HepG2 (cell line): ENCODE data around the gene DAPK1. TPM values are rescaled to one million over a fixed set of nuclear protein-coding genes. Genes with fewer than 3 reads are reported as not detected.

Experiments used
- ATF1 ChIP-seq: IDR thresholded peaks from 2 replicates; pipeline ENCODE4 v1.6.1; 2016; ENCODE audit warnings: mild to moderate bottlenecking, control low read depth
- FIP1L1 ChIP-seq: fragments of 200-400 bp; formaldehyde crosslinking; IDR thresholded peaks from 2 replicates; pipeline ENCODE4 v1.6.1; 2018; ENCODE audit warnings: low read depth, mild to moderate bottlenecking, low read length, moderate library complexity, borderline replicate concordance; ENCODE audit not compliant: insufficient read depth
- MXD4 ChIP-seq: IDR thresholded peaks from 2 replicates; pipeline ENCODE4 v1.6.1; 2016; ENCODE audit warnings: mild to moderate bottlenecking, missing biosample characterization, missing genetic modification reagents
- PAX8 ChIP-seq: sonication (generic); formaldehyde crosslinking; IDR thresholded peaks from 2 replicates; pipeline ENCODE4 v1.8.0; 2022; ENCODE audit warnings: mild to moderate bottlenecking, missing genetic modification reagents, borderline replicate concordance
- SCMH1 ChIP-seq: sonication (generic); formaldehyde crosslinking; IDR thresholded peaks from 2 replicates; pipeline ENCODE4 v1.9.0; 2021; ENCODE audit warnings: missing genetic modification reagents, mild to moderate bottlenecking, borderline replicate concordance
- TERF1 ChIP-seq: sonication (generic); formaldehyde crosslinking; IDR thresholded peaks from 2 replicates; pipeline ENCODE4 v1.8.0; 2022; ENCODE audit warnings: mild to moderate bottlenecking, missing genetic modification reagents, moderate library complexity
- ZFP36L1 ChIP-seq: sonication (generic); formaldehyde crosslinking; IDR thresholded peaks from 2 replicates; pipeline ENCODE4 v1.8.0; 2022; ENCODE audit warnings: mild to moderate bottlenecking, missing genetic modification reagents, moderate library complexity
- ZNF557 ChIP-seq: sonication (generic); formaldehyde crosslinking; IDR thresholded peaks from 2 replicates; pipeline ENCODE4 v1.4.0; 2020; ENCODE audit warnings: missing genetic modification reagents
- ZNF775 ChIP-seq: sonication (generic); formaldehyde crosslinking; IDR thresholded peaks from 2 replicates; pipeline ENCODE4 v1.4.0; 2020; ENCODE audit warnings: missing genetic modification reagents, mild to moderate bottlenecking, moderate library complexity, borderline replicate concordance
- polyA plus RNA-seq, 8 experiments: library from polyadenylated mRNA; depleted of rRNA in 3 of 8; stranded (reverse) in 7 of 8; unstranded in 1 of 8; fragments of >200 nt; fragmentation: Illumina TruSeq in 4 of 8; extraction: Trizol in 4 of 8; gene quantifications; 2 replicates each; pipeline versions ENCODE4 v1.2.1 to v1.2.3, GENCODE V29; 2011 to 2016; ENCODE audit warnings: low read depth in 4 of 8, missing spikeins in 1 of 8, mixed read lengths in 1 of 8; ENCODE audit not compliant: insufficient read depth in 1 of 8
- total RNA-seq, 5 experiments: library from RNA; depleted of rRNA; stranded (reverse); fragments of >200 nt; fragmentation: Illumina TruSeq; extraction: Trizol; gene quantifications; 2 replicates each; pipeline ENCODE4 v1.2.3, GENCODE V29; 2016; ENCODE audit warnings: low read depth in 1 of 5
- TF ChIP-seq, protein P1 (sequence below): sonication (generic); formaldehyde crosslinking; IDR thresholded peaks from 2 replicates; pipeline ENCODE4 v1.4.0; 2020; ENCODE audit warnings: missing genetic modification reagents
- TF ChIP-seq, protein P2 (sequence below), 2 experiments: fragments of 450-650 bp in 1 of 2; sonication (generic) in 1 of 2; formaldehyde crosslinking in 1 of 2; IDR thresholded peaks; 2 replicates each; pipeline versions ENCODE4 v1.6.1 to v1.8.0; 2016 to 2022; ENCODE audit warnings: antibody characterized with exemption in 1 of 2, mild to moderate bottlenecking in 1 of 2, missing genetic modification reagents in 1 of 2

Gene DAPK1
- total and polyA plus RNA-seq, 2 of the 13 experiments (the other 11 are each of a cell fraction or from before 2014, with no cell fraction given): 35.7 to 35.9 TPM

DNA sequence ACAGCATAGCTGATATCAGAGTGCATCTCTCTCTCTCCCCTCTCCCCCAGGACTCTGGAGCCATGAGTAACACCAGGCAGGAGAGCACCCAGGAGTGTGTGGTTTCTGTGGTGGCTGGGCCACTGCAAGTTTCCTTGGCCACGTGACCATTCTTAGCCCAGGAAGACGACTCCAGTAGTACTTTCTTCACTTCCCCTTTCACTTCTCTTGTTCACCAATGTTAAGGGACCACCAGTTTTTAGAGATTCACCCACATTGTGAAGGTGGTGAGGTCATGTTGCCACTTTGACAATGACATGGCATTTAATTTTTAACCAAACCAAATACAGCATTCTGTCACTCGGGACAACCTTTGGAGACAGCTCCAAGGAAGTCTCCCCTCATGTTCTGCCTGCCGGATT is 17.9 kb upstream of the DAPK1 start (continued):
- no peak for TF ChIP-seq PAX8
- TF ChIP-seq ATF1: no peak
- TF ChIP-seq, protein P1, sequence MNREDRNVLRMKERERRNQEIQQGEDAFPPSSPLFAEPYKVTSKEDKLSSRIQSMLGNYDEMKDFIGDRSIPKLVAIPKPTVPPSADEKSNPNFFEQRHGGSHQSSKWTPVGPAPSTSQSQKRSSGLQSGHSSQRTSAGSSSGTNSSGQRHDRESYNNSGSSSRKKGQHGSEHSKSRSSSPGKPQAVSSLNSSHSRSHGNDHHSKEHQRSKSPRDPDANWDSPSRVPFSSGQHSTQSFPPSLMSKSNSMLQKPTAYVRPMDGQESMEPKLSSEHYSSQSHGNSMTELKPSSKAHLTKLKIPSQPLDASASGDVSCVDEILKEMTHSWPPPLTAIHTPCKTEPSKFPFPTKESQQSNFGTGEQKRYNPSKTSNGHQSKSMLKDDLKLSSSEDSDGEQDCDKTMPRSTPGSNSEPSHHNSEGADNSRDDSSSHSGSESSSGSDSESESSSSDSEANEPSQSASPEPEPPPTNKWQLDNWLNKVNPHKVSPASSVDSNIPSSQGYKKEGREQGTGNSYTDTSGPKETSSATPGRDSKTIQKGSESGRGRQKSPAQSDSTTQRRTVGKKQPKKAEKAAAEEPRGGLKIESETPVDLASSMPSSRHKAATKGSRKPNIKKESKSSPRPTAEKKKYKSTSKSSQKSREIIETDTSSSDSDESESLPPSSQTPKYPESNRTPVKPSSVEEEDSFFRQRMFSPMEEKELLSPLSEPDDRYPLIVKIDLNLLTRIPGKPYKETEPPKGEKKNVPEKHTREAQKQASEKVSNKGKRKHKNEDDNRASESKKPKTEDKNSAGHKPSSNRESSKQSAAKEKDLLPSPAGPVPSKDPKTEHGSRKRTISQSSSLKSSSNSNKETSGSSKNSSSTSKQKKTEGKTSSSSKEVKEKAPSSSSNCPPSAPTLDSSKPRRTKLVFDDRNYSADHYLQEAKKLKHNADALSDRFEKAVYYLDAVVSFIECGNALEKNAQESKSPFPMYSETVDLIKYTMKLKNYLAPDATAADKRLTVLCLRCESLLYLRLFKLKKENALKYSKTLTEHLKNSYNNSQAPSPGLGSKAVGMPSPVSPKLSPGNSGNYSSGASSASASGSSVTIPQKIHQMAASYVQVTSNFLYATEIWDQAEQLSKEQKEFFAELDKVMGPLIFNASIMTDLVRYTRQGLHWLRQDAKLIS (CRISPR knock-in tag): no peak
- TF ChIP-seq ZFP36L1 (CRISPR knock-in tag): no peak
- TF ChIP-seq ZNF775 (CRISPR knock-in tag): no peak
- TF ChIP-seq ZNF557: no peak
- TF ChIP-seq SCMH1 (CRISPR knock-in tag): no peak
- TF ChIP-seq MXD4 (CRISPR knock-in tag): no peak
- TF ChIP-seq FIP1L1: no peak
- TF ChIP-seq, protein P2, sequence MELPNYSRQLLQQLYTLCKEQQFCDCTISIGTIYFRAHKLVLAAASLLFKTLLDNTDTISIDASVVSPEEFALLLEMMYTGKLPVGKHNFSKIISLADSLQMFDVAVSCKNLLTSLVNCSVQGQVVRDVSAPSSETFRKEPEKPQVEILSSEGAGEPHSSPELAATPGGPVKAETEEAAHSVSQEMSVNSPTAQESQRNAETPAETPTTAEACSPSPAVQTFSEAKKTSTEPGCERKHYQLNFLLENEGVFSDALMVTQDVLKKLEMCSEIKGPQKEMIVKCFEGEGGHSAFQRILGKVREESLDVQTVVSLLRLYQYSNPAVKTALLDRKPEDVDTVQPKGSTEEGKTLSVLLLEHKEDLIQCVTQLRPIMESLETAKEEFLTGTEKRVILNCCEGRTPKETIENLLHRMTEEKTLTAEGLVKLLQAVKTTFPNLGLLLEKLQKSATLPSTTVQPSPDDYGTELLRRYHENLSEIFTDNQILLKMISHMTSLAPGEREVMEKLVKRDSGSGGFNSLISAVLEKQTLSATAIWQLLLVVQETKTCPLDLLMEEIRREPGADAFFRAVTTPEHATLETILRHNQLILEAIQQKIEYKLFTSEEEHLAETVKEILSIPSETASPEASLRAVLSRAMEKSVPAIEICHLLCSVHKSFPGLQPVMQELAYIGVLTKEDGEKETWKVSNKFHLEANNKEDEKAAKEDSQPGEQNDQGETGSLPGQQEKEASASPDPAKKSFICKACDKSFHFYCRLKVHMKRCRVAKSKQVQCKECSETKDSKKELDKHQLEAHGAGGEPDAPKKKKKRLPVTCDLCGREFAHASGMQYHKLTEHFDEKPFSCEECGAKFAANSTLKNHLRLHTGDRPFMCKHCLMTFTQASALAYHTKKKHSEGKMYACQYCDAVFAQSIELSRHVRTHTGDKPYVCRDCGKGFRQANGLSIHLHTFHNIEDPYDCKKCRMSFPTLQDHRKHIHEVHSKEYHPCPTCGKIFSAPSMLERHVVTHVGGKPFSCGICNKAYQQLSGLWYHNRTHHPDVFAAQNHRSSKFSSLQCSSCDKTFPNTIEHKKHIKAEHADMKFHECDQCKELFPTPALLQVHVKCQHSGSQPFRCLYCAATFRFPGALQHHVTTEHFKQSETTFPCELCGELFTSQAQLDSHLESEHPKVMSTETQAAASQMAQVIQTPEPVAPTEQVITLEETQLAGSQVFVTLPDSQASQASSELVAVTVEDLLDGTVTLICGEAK (IDR thresholded peaks at IDR 0.05): no peak
- TF ChIP-seq, protein P2 (CRISPR knock-in tag; IDR thresholded peaks at IDR 0.05): no peak
- TF ChIP-seq TERF1 (CRISPR knock-in tag): no peak
